Activated CD8-positive, alpha-beta T cell treated with anti-CD3 and anti-CD28 coated beads, Interleukin-2, amount 10 ng/mL, durations not matched to agents 7 days and 5 days (primary cell): ENCODE results near the gene GALR2. TPM values are rescaled to one million over a fixed set of nuclear protein-coding genes. Genes with fewer than 3 reads are reported as not detected.
"Not testable (repeated sequence)": the region's sequence is repeated elsewhere in the genome, so short reads cannot be mapped to it uniquely, and the experiment has no call there.

ENCODE experiments used
- ATAC-seq: fragments of 150-1000 bp; cut with Tn5 transposase; one replicate; pipeline ENCODE4 v1.10.0; 2021; ENCODE audit warnings: moderate library complexity
- CTCF ChIA-PET: fragments of 350-600 bp; sonication (Branson Sonifier 250); formaldehyde crosslinking; loops from one replicate; lab custom pipeline; 2021; ENCODE audit warnings: antibody characterized with exemption; lab: Charles Lee
- POLR2A ChIA-PET: fragments of 350-600 bp; sonication (Branson Sonifier 250); formaldehyde crosslinking; loops from one replicate; lab custom pipeline; 2021; ENCODE audit warnings: antibody characterized with exemption; lab: Charles Lee
- DNase-seq: peaks from one replicate; pipeline ENCODE4 v3.0.0-alpha.2; 2020
- H3K27ac Mint-ChIP-seq: one replicate; pipeline ENCODE4 v1.8.0; 2021; ENCODE audit warnings: mild to moderate bottlenecking, mixed read lengths
- H3K27me3 Mint-ChIP-seq: one replicate; pipeline ENCODE4 v1.8.0; 2021; ENCODE audit warnings: low read depth, mixed read lengths
- H3K36me3 Mint-ChIP-seq: one replicate; pipeline ENCODE4 v1.8.0; 2021; ENCODE audit warnings: low read depth, mixed read lengths
- H3K4me1 Mint-ChIP-seq: one replicate; pipeline ENCODE4 v1.8.0; 2021; ENCODE audit warnings: low read depth, mixed read lengths
- H3K4me3 Mint-ChIP-seq: one replicate; pipeline ENCODE4 v1.8.0; 2021; ENCODE audit warnings: mild to moderate bottlenecking, mixed read lengths
- H3K9me3 Mint-ChIP-seq: one replicate; pipeline ENCODE4 v1.8.0; 2022; ENCODE audit warnings: mixed read lengths; ENCODE audit not compliant: insufficient read depth
- total RNA-seq, 2 experiments: library from RNA; stranded (reverse); gene quantifications; one replicate each; pipeline ENCODE4 v1.2.3, GENCODE V29; 2021

Gene GALR2
- total RNA-seq, 2 experiments from 2014 or later, result 0.18 TPM; not detected in 1

GRCh38 chr17:76072148-76072858, 2.3 kb upstream of the GALR2 start, which contains the start of gene SRP68:
SRP68 (minus strand) TSS chr17:76072517; CDS start chr17:76072491, 26 bp downstream.
- ATAC-seq (peak; percentile 97), DNase-seq (peak; percentile 89)
- ChIA-PET CTCF (interaction anchor here (1.0 to 2.1 kb wide), 5 partner anchors 7 to 325 kb away, joined by 3 to 19 read pairs (median 5); no protein-coding TSS in a partner anchor), POLR2A (interaction anchor here (0.9 to 1.0 kb wide), 4 partner anchors 39 to 281 kb away, joined by 3 to 6 read pairs (median 4); partner anchors contain the start of gene PRPSAP1)
- peaks cover 33% of the 10 kb centered on the region for H3K27me3 Mint-ChIP-seq
- H3K4me3 Mint-ChIP-seq, result peak within 1 kb of the TSS; percentile 96
- H3K9me3 Mint-ChIP-seq, result no peaks in the 10 kb centered on the region
- H3K4me1 Mint-ChIP-seq, result peaks cover 46% of the 10 kb centered on the region
- peak within 1 kb of the TSS; percentile 91 for H3K27ac Mint-ChIP-seq
- H3K36me3 Mint-ChIP-seq, result peaks cover 19% of the 10 kb centered on the region

DNA sequence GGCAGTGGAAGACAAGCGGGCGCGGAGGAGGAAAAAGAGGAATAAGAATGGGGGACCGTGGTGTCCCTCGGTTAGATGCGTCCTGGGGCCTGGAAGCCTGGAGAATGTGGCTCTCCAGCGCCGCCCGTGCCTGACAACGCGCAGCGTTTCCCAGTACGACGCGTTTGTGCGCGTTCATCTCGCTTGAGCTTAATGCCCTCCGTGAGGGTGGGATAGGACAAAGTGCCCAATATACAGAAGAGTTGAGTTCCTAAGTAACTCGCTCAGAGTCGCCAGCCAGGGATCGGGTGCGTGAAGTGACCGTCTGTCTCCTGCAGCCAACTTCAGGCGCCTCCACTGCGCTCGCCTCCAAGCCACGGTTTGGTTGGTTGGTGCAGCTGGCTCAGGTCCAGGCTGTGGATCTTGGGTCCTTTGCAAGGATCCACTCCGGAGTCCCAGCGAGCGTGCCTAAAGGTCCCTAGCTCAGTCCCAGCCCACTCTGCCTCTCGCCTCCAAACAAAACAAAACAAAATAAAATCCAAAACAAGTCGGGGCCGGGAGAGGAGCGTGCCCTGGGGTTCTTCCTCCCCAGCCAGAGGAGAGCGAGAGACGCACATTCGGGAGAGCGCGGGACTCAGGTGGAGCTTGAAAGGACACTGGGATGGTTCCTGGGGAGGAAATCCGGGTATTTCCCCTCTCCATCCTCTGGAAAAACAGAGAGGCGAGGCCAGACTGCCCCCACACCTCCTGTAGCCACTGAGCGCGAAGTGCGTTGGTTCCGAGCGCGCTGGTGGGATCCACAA, 974 bp downstream of the GALR2 start:
- Mint-ChIP-seq H3K27me3 (peaks cover 54% of the 10 kb centered on the region), H3K27ac (no peak overlapping the region), H3K4me3 (no peak overlapping the region), H3K36me3 (peaks cover 8% of the 10 kb centered on the region), H3K9me3 (no peaks in the 10 kb centered on the region), H3K4me1 (peaks cover 43% of the 10 kb centered on the region)
- POLR2A ChIA-PET, result interaction anchor here (1.0 to 1.3 kb wide), 2 partner anchors 28 to 196 kb away, joined by 3 to 4 read pairs; partner anchors contain the start of gene EXOC7
- DNase-seq, result no peak
- CTCF ChIA-PET, result interaction anchor here (2.0 kb wide), 1 partner anchor 61 kb away, joined by 6 read pairs; no protein-coding TSS in a partner anchor
- ATAC-seq, result no peak

GRCh38 chr17:76076146-76076764, 1.7 kb downstream of the GALR2 start:
- ATAC-seq (no peak), DNase-seq (no peak)
- Mint-ChIP-seq H3K36me3 (peaks cover 5% of the 10 kb centered on the region), H3K4me3 (peak overlapping the region; percentile 67), H3K9me3 (no peaks in the 10 kb centered on the region), H3K27me3 (peaks cover 54% of the 10 kb centered on the region), H3K4me1 (peaks cover 37% of the 10 kb centered on the region), H3K27ac (no peak overlapping the region)
- CTCF ChIA-PET, result interaction anchor here (1.0 to 2.1 kb wide), 3 partner anchors 62 to 322 kb away, joined by 3 to 7 read pairs (median 5); no protein-coding TSS in a partner anchor
- POLR2A ChIA-PET, result interaction anchor here (0.9 to 1.3 kb wide), 2 partner anchors 28 to 65 kb away, joined by 3 to 4 read pairs; partner anchors contain the start of gene EXOC7

GRCh38 chr17:76076765-76077583, 2.4 kb downstream of the GALR2 start:
- CTCF ChIA-PET, result interaction anchor here (1.0 to 2.1 kb wide), 3 partner anchors 63 to 321 kb away, joined by 3 to 7 read pairs (median 4); no protein-coding TSS in a partner anchor
- POLR2A ChIA-PET, result interaction anchor here (0.7 to 1.4 kb wide), 5 partner anchors 15 to 198 kb away, joined by 3 to 4 read pairs (median 3); partner anchors contain the start of gene EXOC7
- Mint-ChIP-seq H3K27me3 (peaks cover 54% of the 10 kb centered on the region), H3K4me1 (peaks cover 33% of the 10 kb centered on the region), H3K27ac (peak overlapping the region; percentile 81), H3K4me3 (peak overlapping the region; percentile 67), H3K9me3 (no peaks in the 10 kb centered on the region), H3K36me3 (peaks cover 5% of the 10 kb centered on the region)
- DNase-seq, result peak; percentile 72
- peak; percentile 11 for ATAC-seq

DNA sequence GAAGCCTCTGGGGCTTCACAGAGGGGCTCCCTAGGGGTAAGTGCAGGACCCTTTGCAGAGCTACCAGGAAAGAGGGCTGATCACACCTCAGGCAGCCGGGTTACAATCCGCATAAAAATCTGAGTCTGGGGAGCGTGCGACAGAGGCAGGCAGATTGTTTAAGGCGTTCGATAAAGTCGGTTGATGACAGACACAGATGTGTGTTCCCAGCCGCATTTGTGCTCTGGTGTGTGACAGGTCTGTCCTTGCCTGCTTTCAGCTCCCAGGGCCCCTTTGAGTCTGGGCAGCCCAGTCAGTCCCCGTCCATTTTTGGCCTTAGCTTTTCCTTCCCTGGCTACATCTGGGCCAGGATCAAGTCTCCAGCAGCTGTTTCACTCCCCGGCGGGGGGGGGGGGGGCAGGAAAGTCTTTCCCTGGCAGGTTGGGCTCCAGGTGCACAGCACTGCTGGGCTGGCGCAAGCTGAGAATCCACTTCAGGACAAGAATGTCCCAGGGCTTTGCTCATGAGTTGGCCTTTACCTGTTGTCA, 3.1 kb downstream of the GALR2 start:
- no peak for DNase-seq
- POLR2A ChIA-PET, result interaction anchor here (0.7 to 2.1 kb wide), 4 partner anchors 14 to 197 kb away, joined by 3 to 8 read pairs (median 4); partner anchors contain the start of gene EXOC7
- no peak overlapping the region for H3K4me3 Mint-ChIP-seq

DNA sequence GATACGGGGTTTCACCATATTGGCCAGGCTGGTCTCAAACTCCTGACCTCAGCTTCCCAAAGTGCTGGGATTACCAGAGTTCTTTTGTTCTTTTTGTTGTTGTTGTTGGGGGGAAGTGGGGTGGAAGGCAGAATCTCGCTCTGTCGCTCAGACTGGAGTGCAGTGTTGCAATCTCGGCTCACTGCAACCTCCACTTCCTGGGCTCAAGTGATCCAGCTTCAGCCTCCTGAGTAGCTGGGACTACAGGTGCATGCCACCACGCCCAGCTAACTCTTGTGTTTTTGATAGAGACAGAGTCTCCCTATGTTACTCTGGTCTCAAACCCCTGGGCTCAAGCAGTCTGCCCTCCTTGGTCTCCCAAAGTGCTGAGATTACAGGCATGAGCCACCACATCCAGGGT, 3.8 kb downstream of the GALR2 start:
- DNase-seq, H3K36me3 Mint-ChIP-seq, H3K27ac Mint-ChIP-seq, ATAC-seq, H3K9me3 Mint-ChIP-seq, H3K4me3 Mint-ChIP-seq: not testable (repeated sequence)
- CTCF ChIA-PET, result interaction anchor here (2.1 kb wide), 1 partner anchor 64 kb away, joined by 7 read pairs; no protein-coding TSS in a partner anchor
- H3K4me1 Mint-ChIP-seq, result peaks cover 29% of the 10 kb centered on the region
- H3K27me3 Mint-ChIP-seq, result peaks cover 54% of the 10 kb centered on the region
- POLR2A ChIA-PET, result interaction anchor here (1.1 to 2.1 kb wide), 4 partner anchors 11 to 196 kb away, joined by 3 to 8 read pairs (median 4); partner anchors contain the start of gene EXOC7

More for the DNA sequence above, 3.1 kb downstream of the GALR2 start:
- peaks cover 54% of the 10 kb centered on the region for H3K27me3 Mint-ChIP-seq
- no peaks in the 10 kb centered on the region for H3K9me3 Mint-ChIP-seq
- H3K36me3 Mint-ChIP-seq, result peaks cover 7% of the 10 kb centered on the region
- peaks cover 33% of the 10 kb centered on the region for H3K4me1 Mint-ChIP-seq
- CTCF ChIA-PET, result interaction anchor here (1.0 to 2.1 kb wide), 2 partner anchors 63 to 321 kb away, joined by 3 to 7 read pairs; no protein-coding TSS in a partner anchor
- ATAC-seq, result no peak
- no peak overlapping the region for H3K27ac Mint-ChIP-seq

DNA sequence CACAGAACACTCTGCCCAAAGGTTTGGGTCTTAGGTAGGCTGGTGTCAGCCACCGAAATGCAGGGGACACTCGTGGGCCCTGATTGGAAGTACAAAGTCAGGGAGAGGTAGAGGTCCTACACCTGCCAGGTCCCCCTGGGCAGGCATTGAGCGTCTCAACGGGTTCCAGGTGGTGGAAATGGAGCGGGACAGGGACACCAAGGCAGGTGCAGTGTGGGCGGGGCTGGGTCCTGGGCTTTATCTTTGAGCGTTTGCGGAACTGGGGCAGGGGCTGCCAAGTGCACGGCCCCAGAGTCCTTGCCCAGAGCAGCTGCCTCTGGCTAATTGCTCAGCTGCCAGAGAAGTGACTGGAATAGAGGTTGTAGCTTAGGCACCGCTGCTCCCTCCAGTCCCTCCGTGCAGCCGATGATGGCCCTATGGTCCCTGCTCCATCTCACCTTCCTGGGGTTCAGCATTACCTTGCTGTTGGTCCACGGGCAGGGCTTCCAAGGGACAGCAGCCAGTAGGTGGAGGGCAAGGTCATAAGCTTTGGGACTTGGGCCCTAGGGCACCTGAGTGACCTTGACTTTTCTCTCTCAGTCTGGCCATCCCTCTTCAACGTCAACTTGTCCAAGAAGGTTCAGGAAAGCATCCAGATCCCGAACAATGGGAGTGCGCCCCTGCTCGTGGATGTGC, 4.4 kb downstream of the GALR2 start, which contains the start of gene ZACN:
Gene ZACN (plus strand): TSS at position 323 of the 675 bp plus-strand sequence. CDS start 83 bp downstream, at position 406.
- no peak for ATAC-seq
- Mint-ChIP-seq H3K27ac (no peak within 1 kb of the TSS), H3K4me1 (peaks cover 29% of the 10 kb centered on the region), H3K9me3 (no peaks in the 10 kb centered on the region), H3K36me3 (peaks cover 10% of the 10 kb centered on the region), H3K4me3 (no peak within 1 kb of the TSS), H3K27me3 (peaks cover 49% of the 10 kb centered on the region)
- CTCF ChIA-PET, result interaction anchor here (1.0 to 1.5 kb wide), 5 partner anchors 8 to 201 kb away, joined by 3 to 7 read pairs (median 5); no protein-coding TSS in a partner anchor
- no peak for DNase-seq
- POLR2A ChIA-PET, result interaction anchor here (0.8 to 2.1 kb wide), 3 partner anchors 10 to 65 kb away, joined by 3 to 8 read pairs (median 4); partner anchors contain the start of gene EXOC7

DNA sequence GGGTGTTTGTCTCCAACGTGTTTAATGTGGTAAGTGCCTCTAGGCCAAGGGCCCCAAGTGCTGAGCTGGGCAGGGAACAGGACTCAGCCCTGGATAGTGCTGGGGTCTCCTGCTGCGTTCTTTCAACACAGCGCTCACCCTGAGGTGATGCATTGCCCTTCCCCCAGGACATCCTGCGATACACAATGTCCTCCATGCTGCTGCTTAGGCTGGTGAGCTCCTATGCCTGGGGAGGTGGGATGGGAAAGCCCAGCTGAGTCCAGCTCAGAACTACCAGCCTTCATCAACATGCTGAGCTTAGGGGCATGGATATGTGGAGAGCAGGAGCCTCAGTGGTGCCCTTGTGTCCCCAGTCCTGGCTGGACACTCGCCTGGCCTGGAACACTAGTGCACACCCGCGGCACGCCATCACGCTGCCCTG, 5.0 kb downstream of the GALR2 start:
- DNase-seq (no peak), ATAC-seq (no peak)
- Mint-ChIP-seq H3K9me3 (no peaks in the 10 kb centered on the region), H3K27me3 (peaks cover 47% of the 10 kb centered on the region), H3K27ac (no peak overlapping the region), H3K4me1 (peaks cover 29% of the 10 kb centered on the region), H3K4me3 (no peak overlapping the region), H3K36me3 (peaks cover 12% of the 10 kb centered on the region)
- POLR2A ChIA-PET, result interaction anchor here (0.8 to 2.1 kb wide), 5 partner anchors 10 to 65 kb away, joined by 3 to 8 read pairs (median 5); partner anchors contain the start of gene EXOC7
- CTCF ChIA-PET, result interaction anchor here (1.0 to 1.5 kb wide), 5 partner anchors 8 to 200 kb away, joined by 3 to 7 read pairs (median 5); no protein-coding TSS in a partner anchor
